Cortex of kidney (tissue), 1 donor: ENCODE data around the gene C20orf141.
"Not testable (repeated sequence)": the region's sequence is repeated elsewhere in the genome, so short reads cannot be mapped to it uniquely, and the experiment has no call there.

Experiments
- DNase-seq: peaks from one replicate; lab custom pipeline; 2025; lab: John Stamatoyannopoulos, UW

Gene C20orf141

GRCh38 chr20:2799688-2800520 is 14.9 kb upstream of the C20orf141 start:
- no peak for DNase-seq

GRCh38 chr20:2800521-2801285 is 14.1 kb upstream of the C20orf141 start, which contains the start of gene CPXM1:
TSS of gene CPXM1 (minus strand) at chr20:2800627. CDS start at chr20:2800572, 55 bp downstream.
- DNase-seq: no peak

DNA sequence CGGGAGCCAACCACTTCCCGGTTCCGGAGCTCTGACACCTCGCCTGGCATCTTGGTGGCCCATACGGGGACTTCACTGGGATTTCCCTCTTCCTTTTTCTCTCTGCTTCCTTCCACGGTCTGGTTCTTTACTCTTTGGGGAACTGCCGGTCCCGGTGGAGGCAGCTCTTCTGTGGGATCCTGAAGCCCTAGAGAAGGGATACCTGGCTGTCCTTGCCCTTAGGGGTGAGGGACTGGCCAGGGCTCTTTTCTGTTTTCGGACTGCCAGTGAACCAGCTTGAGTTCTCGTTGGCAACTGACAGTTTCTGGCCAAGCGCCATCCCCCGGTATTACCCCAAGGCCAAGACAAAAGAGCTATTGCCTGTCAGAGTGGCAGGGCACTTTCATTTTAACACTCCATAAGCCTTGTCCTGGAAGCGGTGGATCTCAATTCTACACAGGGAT is 13.5 kb upstream of the C20orf141 start:
- DNase-seq: no peak

- DNase-seq: no peak
These were observed 10.6 kb upstream of the C20orf141 start for GRCh38 chr20:2804041-2804828.

- DNase-seq: no peak
These were observed 9.7 kb upstream of the C20orf141 start for GRCh38 chr20:2804852-2805688.

- no peak for DNase-seq
These were observed 9.0 kb upstream of the C20orf141 start for GRCh38 chr20:2805689-2806350.

GRCh38 chr20:2806351-2806701 is 8.5 kb upstream of the C20orf141 start:
- no peak for DNase-seq

DNA sequence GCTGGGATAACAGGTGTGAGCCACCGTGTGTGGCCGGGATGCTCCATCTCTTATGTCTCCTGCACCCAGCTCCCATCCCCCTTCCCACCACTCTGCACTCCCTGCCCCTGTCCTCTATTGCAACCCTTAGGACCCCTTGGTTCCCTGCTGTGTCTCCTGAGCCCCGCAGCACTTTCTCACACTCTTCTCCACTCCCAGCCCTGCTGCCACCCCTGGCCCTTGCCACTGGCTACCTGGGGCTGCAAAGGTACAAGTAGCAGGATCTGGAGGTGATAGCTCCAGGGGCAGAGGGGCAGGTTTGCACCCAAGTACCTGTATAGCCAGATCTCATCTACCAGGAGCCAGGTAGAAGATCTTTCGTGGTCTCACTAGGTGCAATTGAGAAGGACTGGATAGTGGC is 7.8 kb upstream of the C20orf141 start:
- DNase-seq: no peak

- not testable (repeated sequence) for DNase-seq
These were observed 6.9 kb upstream of the C20orf141 start for GRCh38 chr20:2807929-2808328.

GRCh38 chr20:2809690-2810089 is 5.1 kb upstream of the C20orf141 start:
- no peak for DNase-seq

GRCh38 chr20:2812189-2812588 is 2.6 kb upstream of the C20orf141 start:
- DNase-seq: no peak

DNA sequence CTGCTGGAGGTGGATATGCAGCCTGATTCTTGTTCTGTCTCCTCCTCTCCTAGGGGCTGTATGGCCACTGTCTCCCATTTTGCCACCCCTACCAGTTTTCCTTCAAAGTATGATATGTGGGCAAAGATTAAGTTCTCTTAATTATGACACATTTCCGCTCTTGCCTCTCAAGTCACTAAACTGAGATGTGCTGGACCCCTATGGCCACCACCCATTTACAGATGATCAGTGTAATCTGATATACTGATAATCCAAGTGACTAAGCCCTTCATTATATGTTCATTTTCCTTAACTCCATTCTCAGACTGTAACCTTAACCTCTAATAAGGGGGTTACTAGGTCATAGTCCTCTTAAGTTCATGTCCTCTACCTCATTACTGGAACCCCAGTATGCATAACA is 711 bp upstream of the C20orf141 start:
- no peak for DNase-seq

DNA sequence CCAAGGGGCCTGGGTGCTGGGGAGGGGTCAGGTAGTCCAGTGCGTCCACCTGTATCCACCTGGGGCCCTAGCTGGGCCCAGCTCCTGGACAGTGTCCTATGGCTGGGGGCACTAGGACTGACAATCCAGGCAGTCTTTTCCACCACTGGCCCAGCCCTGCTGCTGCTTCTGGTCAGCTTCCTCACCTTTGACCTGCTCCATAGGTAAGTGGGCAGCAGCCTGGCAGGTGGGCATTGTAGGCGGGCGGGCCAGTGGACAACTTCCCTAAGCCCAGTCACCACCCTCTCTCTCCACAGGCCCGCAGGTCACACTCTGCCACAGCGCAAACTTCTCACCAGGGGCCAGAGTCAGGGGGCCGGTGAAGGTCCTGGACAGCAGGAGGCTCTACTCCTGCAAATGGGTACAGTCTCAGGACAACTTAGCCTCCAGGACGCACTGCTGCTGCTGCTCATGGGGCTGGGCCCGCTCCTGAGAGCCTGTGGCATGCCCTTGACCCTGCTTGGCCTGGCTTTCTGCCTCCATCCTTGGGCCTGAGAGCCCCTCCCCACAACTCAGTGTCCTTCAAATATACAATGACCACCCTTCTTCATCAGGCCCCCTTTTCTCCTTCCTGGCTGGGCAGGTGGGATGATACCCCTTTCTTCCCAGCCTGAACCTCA is 584 bp downstream of the C20orf141 start:
- no peak for DNase-seq

DNA sequence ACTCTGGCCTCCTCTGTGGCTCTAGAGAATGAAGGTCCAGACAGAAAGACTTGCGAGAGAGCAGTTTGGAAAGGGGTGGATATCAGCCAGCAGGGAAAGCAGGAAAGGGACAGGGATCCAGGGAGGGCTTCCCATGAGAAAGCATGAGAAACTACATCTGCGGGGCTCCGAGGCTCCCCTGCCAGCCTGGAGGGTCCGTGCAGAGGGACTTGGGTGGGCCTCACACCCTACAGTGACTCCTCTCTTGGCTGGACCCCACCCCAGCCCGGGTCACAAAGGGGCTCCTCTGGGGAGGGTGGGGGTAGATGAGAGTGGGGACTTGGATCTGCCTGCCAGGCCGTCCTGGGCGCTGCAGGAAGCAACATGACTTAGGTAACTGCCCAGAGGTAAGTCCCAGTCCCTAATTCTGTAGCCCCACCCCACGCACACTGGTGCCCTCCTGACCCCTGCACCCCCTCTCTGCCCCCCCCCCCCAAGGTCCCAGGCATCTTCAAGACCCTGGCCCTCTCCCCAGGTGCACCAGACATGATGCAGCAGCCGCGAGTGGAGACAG is 1.3 kb downstream of the C20orf141 start, which contains the start of gene TMEM239:
Gene TMEM239 (plus strand): TSS at position 335 of the 553 bp plus-strand sequence. CDS start 191 bp downstream, at position 526.
- no peak for DNase-seq

DNA sequence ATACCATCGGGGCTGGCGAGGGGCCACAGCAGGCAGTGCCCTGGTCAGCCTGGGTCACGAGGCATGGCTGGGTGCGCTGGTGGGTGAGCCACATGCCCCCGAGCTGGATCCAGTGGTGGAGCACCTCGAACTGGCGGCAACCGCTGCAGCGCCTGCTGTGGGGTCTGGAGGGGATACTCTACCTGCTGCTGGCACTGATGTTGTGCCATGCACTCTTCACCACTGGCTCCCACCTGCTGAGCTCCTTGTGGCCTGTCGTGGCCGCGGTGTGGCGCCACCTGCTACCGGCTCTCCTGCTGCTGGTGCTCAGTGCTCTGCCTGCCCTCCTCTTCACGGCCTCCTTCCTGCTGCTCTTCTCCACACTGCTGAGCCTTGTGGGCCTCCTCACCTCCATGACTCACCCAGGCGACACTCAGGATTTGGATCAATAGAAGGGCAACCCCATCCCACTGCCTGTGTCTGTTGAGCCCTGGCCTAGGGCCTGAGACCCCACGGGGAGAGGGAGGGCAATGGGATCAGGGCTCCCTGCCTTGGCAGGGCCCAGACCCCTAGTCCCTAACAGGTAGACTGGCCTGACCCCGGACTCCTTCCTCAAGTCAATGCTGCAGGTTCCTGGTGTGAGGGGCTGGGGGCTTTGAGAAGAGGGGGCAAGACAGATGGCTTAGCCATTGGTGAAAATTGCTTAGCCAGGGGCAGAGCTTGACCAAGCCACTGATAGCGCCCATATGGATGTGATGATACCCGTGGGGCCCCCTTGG is 2.0 kb downstream of the C20orf141 start:
- no peak for DNase-seq

GRCh38 chr20:2817341-2817726 is 2.5 kb downstream of the C20orf141 start:
- no peak for DNase-seq

GRCh38 chr20:2817891-2818595 is 3.3 kb downstream of the C20orf141 start:
- no peak for DNase-seq

- DNase-seq: no peak
These were observed 5.5 kb downstream of the C20orf141 start for GRCh38 chr20:2820084-2820895.
